ENCODE data around the gene CCDC158.
"Not testable (repeated sequence)": the region's sequence is repeated elsewhere in the genome, so short reads cannot be mapped to it uniquely, and the experiment has no call there.

CCDC158 gene

DNA sequence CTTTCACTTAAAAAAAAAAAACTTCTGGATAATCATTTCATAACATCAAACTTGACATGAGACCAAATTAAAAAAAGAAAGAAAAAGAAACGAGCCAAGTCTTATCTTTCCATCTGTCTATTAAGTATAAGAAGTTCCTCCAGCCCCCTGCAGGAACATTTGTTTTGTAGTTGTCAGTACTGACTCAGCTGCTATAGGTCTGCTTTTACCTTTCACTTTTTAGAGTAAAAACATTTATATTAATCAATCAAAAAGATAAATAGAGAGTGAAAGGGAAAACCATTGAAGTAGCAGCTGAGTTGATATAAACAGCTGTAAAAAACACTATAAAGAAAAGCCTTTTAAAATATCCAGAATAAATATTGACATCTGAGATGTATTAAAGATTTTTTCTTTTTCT is 46.1 kb downstream of the CCDC158 start:
- in situ Hi-C loops (cut with MboI; ENCODE audit: low sequenced_read_pairs), result loop anchor here (10.0 kb wide), 1 partner anchor 180 kb away; no protein-coding TSS in a partner anchor

DNA sequence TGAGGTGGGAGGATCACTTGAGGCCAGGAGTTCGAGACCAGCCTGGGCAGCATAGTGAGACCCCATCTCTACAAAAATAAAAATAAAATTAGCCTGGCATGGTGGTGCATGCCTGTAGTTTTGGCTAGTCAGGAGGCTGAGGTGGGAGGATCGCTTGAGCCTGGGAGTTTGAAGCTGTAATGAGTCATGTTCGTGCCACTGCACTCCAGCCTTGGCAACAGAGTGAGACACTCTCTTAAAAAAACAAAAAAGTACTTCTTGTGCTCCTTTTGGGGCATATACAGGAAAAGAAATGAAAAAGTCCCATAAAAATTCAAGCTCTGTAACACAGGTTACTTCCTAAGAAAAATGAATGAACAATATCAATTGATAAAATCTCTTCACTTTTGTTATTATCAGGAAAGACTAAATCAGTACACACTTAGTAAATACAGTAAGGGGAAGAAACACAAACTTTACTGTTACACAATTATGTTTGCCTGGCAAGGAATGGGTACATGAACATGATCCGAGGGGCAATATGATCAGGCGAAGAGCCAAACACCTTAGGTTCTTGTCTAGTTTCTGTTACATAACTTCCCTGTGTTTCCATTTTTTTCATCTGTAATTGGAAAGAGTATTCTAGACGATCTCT is 46.9 kb downstream of the CCDC158 start:
- in situ Hi-C loops (cut with MboI; ENCODE audit: low sequenced_read_pairs), result loop anchor here (10.0 kb wide), 1 partner anchor 179 kb away; no protein-coding TSS in a partner anchor

DNA sequence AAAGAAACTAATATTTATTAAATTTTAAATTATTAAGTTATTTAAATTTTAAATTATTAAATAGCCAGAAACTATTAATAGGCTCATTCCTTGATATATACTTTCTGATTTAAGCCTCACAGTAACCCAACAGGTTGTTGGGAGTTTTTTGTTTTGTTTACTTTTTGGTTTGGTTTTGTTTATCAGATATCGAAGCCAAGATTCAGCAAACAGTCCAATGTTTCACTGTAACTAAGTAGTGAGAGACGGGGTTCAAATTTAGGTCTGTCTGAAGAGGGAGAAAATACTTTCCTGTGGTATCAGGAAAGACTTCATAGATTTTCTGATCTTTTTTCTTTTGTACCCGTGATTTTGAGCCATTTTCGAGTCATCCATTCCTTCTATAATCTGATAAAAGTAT is 54.2 kb downstream of the CCDC158 start:
- in situ Hi-C loops (cut with MboI; ENCODE audit: low sequenced_read_pairs), result no loop called here

DNA sequence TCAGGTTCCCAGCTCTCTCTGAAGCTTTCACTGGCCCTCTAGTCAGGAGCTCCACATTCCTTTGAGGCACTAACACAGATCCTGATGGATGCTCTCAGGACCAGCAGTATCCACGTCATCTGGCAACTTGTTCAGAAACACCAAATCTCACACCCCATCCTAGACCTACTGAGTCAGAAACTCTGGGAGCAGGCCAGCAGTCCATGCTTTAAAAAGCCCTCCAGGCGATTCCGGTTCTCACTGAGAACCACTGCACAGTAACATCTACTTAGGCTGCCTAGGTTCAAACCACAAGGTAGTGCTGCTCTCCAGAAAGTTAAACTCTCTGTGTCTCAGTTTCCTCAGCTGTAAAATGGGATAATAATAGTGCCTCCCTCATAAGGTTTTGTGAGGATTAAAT is 55.3 kb downstream of the CCDC158 start:
- in situ Hi-C loops (cut with MboI; ENCODE audit: low sequenced_read_pairs), result no loop called here

DNA sequence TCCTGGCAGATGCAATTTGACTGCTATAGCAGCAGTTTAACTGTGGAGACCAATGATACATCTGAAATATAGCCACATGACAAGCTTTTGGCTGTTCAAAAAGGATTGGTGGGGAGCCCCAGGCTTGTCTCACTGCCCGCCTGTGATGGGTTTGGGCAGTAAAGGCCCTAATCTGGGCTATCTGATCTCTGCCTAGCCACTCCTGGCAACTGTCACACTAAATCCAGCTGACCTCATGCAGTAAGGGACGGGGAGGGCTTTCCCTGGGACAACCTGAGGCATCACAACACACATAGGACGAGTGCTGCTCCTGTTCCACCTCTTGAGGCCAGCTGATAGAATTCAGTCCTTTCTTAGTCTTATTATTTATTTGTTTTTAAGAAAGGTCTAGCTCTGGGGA is 56.2 kb downstream of the CCDC158 start:
- in situ Hi-C loops (cut with MboI; ENCODE audit: low sequenced_read_pairs), result no loop called here

DNA sequence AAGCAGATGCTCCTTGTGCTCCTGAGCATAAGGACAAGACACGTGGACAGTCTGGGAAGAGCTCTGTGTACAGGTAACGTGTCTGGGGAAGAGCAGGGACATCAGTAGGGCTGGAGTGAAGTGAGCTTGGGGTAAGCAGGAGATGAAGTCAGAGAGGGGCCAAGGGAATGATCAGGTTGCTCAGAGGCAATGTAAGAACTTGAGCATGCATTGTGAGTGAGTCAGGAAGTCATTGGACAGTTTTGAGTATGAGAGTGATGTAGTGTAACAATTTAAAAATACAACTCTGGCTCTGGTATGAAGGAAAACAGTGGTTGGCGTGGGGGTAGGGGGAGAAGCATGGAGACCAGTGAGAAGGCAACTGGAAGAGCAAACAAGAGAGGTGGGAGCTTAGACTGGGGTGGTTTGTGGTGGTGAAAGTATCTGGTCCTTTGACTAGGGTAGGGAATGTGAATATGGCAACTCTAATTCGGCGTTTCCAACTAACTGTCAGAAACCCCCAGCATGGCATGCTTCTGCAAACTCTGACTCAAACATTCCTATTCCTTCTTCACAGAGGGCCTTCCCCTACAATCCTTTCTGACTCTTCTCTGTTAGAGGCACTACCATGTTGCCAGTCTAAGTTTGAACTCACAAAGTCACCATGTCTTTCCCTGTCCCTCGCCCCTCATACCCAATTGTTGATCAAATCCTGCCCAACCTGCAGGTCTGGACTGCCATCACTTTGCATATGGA is 57.2 kb downstream of the CCDC158 start:
- in situ Hi-C loops (cut with MboI; ENCODE audit: low sequenced_read_pairs), result no loop called here

DNA sequence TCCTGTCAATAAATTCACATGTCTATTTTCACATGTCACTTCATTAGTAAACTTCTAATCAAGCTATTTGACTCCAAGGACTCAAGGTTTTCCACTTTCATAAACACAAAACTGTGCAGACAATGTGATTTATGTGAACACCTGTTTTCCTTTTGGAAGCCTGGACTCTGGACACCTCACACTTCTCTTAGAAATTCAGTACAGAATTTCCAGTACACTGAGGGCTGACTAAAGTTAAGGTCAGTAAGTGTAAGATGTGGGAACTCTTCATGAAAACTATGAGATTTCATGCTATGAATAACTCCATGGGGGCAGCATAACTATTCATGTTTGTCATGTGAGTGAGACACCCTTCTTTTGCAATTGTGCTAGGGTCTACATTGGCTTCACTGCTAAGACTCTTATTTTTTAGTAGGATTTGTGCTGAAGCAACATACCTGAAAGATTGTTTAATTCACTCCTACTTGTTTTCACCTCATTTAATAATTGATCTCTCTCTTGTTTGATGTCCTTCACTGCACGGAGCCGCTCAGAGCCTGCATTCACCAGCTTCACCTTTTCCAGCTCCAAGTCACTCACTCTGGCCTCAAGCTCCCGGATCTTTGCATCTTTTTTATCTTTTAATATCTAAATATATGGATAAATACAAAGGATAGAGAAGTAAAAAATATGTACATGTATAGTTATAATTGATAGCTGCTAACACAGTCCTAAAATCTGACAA is 59.1 kb downstream of the CCDC158 start:
- in situ Hi-C loops (cut with MboI; ENCODE audit: low sequenced_read_pairs), result no loop called here

DNA sequence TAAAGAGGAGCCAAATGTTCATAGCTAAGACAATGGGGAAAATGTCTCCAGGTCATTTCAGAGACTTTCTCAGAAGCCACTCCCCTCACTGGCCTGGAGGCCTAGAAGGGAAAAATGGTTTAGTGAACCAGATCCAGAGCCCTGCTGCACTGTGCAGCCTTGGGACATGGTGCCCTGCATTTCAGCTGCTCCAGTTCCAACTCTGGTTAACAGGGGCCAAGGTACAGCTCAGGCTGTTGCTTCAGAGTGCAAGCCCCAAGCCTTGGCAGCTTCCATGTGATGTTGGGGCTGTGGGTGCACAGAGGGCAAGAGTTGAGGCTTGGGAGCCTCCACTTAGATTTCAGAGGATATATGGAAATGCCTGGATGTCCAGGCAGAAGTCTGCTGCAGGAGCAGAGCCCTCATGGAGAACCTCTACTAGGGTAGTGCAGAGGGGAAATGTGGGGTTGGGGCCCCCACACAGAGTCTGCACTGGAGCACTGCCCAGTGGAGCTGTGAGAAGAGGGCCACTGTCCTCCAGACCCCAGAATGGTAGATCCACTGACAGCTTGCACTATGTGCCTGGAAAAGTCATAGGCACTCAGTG is 61.0 kb downstream of the CCDC158 start:
- in situ Hi-C loops (cut with MboI; ENCODE audit: low sequenced_read_pairs), result not testable (repeated sequence)

DNA sequence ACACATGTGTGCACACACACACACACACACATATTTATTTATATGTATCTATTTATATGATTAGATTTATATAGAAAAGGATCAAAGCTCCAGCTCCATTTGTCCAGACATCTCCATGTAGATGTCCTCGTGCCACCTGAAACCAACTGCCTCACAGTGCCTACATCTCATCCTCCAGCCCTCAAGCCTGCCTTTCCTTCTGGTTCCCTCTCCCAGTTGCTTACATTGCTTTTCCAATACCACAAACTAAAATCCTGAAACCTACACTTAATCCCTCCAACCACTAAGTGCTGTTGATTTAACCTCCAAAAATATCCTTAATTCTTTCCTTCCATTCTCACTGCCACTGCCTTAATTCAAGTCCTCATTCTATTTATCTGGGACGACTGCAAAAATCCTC is 63.0 kb downstream of the CCDC158 start:
- in situ Hi-C loops (cut with MboI; ENCODE audit: low sequenced_read_pairs), result no loop called here

DNA sequence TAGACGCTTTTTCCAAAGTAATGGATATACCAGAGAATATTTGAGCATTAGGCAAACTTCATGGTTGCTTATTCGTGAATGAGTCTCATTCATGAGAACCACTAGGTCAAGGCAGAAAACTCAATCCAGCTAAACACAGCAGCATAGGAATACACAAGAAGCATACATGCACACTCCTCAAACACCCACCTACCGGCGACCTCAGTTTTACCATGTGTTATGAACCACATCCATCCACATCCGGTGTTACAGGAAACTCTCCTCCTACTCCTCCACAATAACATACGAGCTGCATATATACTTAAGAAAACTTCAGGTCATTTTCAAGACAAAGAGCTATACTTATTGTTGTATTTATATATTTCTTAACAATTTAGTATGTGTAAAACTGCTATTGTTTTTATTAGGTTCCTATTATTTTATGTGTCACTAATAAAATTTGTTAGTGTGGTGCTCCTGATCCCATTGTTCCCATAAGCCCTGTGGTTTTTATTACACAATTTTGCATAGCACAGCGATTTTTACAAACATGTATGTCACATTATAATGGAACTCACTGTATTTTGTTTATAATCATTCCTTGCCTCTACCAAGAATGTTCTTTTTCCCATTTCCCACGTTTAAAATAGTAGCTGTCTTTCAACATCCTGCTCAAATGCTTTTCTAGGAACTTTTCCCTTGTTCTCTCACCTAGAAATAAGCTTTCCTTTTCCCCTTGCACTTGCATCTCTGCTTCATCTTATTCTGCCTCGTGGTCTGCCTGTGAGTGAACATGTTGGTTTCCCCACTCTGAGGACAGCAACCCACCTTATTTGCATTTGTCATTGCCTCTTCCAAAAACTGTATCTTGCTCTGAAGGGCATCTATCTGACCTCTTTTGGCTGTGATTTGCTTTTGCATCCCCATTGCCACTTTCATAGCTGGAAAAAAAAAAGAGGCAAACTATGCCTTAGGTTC is 66.1 kb downstream of the CCDC158 start:
- in situ Hi-C loops (cut with MboI; ENCODE audit: low sequenced_read_pairs), result no loop called here

DNA sequence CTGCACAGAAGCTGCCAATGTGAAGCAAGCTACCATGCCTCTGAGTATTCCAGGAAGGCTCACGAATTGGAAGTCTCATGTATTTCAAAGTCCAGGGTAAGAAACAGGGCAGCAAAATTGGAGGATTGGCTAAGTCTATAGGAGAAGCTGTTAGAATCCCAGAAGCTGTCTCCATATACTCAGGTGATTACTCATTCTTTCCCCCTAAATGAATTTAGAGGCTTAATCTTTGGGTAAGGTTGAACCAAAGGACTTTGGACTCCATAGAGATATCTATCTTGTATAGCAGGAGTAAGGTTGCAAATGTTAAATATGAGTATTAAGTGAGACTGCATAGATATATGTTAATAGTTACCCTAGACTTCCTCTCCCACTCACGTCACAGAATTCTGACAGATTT is 78.1 kb downstream of the CCDC158 start:
- in situ Hi-C loops (cut with MboI; ENCODE audit: low sequenced_read_pairs), result no loop called here

DNA sequence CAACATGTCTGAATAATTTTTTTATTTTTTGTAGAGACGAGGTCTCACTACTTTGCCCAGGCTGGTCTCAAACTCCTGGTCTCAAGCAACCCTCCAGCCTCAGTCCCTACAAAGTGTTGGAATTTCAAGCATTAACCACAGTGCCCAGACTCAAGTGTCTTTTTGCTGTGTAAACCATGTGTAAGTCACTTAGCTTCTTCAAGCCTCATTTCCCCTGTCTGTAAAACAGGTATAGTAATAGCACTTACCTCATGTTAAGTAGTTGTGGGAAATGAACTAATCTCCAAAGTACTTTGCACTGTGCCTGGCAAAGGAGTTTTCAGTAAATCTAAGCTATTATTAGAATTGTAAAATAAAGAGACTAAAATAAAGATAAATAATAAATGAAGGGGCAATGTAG is 78.8 kb downstream of the CCDC158 start:
- in situ Hi-C loops (cut with MboI; ENCODE audit: low sequenced_read_pairs), result no loop called here

DNA sequence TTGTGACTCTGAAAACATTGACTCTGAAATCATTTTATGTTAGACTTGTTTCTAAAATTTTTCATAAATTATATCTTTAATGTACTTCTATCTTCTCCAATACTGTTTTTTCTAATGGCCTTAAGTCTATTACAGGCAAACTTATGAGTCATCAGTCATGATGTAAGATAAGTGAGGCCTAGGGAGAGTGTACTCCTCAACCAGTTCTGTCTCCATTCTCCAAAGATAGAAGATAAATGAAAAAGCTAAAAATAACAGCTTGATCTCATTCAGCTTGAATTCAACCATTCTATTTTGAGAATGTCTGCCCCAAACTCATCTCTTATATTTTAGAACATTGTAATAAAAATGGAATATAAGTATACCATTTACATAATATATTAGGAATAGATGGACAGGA is 79.9 kb downstream of the CCDC158 start:
- in situ Hi-C loops (cut with MboI; ENCODE audit: low sequenced_read_pairs), result no loop called here

DNA sequence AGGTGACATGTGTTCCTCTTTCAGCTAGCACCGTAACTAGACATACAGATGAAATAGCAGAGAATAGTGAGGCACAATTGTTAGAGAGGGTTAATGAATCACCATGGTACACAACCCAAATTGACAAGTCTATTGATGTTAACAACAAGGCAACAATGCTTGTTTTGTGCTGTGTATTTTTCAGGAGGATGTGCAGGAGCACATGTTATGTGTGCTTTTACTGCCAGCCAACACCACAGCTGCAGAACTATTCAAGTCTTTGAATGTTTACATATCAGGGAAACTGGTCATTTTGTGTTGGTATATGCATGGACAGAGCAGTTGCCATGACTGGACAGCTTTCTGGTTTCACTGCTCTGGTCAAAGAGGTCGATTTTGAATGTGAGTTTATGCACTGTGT is 81.6 kb downstream of the CCDC158 start:
- in situ Hi-C loops (cut with MboI; ENCODE audit: low sequenced_read_pairs), result no loop called here

DNA sequence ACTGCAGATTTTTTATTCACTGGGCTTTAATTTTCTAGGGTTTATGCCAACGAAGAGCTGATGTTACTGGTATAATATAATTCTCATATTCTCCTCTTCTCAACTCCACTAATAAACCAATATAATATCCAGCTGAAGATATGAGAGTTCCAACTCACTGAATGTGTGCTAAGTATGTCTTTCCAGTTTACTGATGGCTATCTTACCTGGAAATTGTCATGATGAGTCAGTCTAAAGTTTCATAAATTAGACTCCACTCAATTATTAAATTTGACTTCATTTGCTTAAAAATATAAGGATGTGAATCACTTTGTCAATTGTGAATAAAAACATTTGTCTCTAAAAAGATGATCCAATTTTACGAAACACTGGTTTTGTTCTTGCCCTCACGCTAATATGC is 86.1 kb downstream of the CCDC158 start:
- in situ Hi-C loops (cut with MboI; ENCODE audit: low sequenced_read_pairs), result no loop called here

DNA sequence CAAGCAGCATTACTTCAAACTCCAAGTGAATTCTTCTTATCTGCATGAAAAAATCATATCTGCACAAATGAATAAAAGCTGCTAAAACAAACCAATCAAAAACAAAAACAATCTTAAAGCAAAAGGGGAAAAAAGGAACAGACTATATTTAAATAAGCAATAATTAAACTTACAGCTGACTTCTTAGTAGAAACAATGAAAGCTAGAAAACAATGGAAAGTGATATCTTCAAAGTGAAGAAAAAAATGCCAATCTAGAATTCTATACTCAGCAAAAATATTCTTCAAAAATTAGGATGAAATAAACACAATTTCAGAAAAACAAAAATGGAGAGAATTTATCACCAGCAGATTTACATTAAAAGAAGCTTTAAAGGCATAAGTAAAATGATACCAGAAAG is 94.4 kb downstream of the CCDC158 start:
- in situ Hi-C loops (cut with MboI; ENCODE audit: low sequenced_read_pairs), result no loop called here

DNA sequence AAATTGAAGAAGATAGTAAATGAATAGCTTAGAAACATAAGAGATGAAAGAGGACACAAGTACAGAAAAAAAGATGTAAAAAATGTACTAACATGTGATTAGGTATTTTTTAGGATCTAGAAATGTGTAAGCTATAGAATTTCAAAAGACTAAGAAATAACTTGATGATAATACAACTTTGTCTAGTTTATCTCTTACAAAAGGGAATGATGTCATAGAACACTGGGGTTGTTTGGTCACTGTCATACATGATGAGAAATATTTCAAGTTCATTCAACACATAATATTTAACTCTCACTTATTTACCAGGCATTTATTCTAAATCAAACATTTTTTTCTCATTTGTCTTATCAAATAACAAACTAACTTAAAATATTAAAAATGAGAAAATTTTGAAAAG is 95.9 kb downstream of the CCDC158 start:
- in situ Hi-C loops (cut with MboI; ENCODE audit: low sequenced_read_pairs), result no loop called here

DNA sequence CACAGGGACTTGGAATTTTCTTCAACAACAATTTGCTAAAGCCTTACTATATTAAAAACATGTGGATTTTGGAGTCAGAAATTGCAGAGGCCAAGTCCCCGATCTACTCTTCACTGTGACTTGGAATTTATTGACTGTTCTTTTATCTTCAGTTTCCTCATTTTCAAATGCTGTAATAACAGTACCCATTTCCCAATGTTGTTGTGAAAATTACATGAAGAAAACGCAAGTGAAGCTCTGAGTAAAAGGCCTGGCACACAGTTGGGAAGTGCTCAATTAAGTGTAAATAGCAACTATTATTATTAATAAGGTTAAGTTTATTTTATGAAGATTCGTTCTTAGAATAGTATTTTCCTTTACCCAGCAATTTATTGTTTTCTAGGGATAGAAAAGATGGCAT is 98.7 kb downstream of the CCDC158 start:
- in situ Hi-C loops (cut with MboI; ENCODE audit: low sequenced_read_pairs), result no loop called here

DNA sequence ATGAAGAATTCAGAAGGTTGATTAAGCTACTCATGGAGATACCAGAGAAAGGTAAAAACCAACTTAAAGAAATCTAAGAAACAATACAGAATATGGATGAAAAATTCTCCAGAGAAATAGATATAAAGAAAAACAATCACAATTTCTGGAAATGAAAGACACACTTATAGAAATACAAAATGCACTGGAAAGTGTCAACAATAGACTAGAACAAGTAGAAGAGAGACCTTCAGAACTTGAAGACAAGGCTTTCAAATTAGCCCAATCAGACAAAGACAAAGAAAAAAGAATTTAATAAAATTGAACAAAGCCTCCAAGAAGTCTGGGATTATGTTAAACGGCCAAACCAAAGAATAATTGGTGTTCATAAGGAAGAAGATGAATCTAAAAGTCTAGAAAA is 104.8 kb downstream of the CCDC158 start:
- in situ Hi-C loops (cut with MboI; ENCODE audit: low sequenced_read_pairs), result no loop called here

DNA sequence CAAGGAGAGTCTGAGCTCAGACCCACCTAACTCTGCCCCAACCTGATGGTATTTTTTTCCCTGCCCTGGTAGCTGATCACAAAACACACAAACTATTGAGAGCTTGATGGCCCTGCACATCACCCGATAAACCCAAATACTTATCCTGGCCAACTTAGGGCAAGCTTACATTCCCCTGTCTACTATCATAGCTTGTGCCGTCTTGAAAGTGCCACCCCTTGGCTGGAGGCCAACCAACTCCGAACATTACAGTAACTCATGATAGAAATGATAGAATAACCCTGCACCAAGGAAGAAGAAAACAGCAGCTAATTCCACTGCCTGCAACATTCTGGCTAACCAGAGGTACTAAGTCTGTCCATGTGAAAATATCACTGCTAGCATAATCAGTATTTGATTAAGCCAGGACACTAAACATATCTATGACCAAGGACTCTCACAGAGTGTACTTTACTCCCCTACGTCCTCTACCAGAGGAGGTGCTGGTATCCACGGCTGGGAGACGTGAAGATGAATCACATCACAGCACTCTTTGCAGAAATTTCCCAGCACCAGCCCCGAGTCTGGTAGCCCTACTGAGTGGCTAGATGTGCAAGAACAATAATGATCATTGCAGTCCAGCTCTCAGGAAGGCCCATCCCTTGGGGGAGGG is 105.5 kb downstream of the CCDC158 start:
- in situ Hi-C loops (cut with MboI; ENCODE audit: low sequenced_read_pairs), result no loop called here

Data from HL-60/S4 (cell line).